SU-DHL-6 (cell line): ENCODE results near the gene NOTO.

ENCODE experiments used
- EZH2phosphoT487 ChIP-seq: fragments of 200-600 bp; sonication (generic), shearing (Covaris generic); conservative IDR thresholded peaks from 2 replicates; pipeline ENCODE4 v1.6.1; 2018; ENCODE audit warnings: mild to moderate bottlenecking, antibody characterized with exemption, low read length, moderate library complexity, mixed read lengths
- TF ChIP-seq, protein P1 (sequence below): fragments of 200-600 bp; sonication (generic); IDR thresholded peaks from one replicate; pipeline ENCODE4 v1.5.1; 2017; ENCODE audit warnings: antibody characterized with exemption, mild to moderate bottlenecking, low read length, moderate library complexity; ENCODE audit not compliant: insufficient read depth, poor library complexity, severe bottlenecking

DNA sequence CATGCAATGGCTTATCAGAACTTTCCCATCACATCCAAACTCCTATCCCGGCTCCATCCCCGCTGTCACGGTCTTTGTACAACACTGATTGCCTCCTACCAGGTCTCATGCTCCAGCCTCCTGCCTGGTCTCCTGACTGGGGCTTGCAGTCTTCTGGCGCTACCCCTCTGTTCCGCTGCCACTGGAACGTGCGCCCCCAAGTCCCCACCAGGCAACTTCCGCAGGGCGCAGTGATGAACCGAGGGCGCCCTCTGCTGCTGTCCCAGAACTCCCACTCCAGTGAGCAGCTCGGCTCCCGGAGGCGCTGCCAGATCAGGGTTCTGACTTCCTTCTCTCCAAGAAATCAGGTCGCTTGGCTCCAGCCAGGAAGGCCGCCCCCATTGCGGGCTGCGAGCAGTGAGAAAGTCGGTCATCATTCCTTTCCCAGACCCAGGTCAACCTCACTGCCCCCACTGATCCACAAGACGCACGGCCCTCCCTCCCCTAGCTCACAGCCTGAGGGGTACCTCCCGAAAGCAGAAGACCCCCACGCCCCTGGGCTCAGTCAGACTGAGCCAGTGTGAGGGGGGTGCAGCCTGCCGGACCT lies 45.7 kb upstream of the NOTO start:
- TF ChIP-seq, protein P1, sequence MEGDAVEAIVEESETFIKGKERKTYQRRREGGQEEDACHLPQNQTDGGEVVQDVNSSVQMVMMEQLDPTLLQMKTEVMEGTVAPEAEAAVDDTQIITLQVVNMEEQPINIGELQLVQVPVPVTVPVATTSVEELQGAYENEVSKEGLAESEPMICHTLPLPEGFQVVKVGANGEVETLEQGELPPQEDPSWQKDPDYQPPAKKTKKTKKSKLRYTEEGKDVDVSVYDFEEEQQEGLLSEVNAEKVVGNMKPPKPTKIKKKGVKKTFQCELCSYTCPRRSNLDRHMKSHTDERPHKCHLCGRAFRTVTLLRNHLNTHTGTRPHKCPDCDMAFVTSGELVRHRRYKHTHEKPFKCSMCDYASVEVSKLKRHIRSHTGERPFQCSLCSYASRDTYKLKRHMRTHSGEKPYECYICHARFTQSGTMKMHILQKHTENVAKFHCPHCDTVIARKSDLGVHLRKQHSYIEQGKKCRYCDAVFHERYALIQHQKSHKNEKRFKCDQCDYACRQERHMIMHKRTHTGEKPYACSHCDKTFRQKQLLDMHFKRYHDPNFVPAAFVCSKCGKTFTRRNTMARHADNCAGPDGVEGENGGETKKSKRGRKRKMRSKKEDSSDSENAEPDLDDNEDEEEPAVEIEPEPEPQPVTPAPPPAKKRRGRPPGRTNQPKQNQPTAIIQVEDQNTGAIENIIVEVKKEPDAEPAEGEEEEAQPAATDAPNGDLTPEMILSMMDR: no peak
- no peak for TF ChIP-seq EZH2phosphoT487
